ENCODE measurements around the gene ADORA1.

The ADORA1 gene

DNA sequence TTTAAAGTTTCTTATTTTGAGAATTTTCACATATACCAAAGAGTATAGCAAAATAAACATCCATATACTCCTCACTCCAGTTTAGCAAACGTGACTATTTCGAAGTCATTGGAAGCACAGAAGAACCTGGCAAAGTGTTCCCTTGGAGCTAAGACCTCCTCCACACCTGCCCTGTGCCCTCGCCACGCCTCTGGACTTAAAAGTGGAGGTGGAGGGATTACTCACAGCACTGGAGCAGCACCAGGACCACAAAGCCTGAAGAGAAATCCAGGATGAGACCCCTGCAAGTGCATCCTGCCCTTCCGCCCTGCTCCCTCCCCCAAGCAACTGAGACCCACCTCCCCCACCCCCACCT, 58.5 kb downstream of the ADORA1 start:
- Mint-ChIP-seq H3K9me3 (no peaks in the 10 kb centered on the region), H3K27ac (no peak overlapping the region), H3K36me3 (no peaks in the 10 kb centered on the region), H3K4me1 (no peaks in the 10 kb centered on the region), H3K4me3 (no peak overlapping the region)
- no peak for DNase-seq (ENCODE audit: low spot score in 2 of 2)
- ATAC-seq: no peak

DNA sequence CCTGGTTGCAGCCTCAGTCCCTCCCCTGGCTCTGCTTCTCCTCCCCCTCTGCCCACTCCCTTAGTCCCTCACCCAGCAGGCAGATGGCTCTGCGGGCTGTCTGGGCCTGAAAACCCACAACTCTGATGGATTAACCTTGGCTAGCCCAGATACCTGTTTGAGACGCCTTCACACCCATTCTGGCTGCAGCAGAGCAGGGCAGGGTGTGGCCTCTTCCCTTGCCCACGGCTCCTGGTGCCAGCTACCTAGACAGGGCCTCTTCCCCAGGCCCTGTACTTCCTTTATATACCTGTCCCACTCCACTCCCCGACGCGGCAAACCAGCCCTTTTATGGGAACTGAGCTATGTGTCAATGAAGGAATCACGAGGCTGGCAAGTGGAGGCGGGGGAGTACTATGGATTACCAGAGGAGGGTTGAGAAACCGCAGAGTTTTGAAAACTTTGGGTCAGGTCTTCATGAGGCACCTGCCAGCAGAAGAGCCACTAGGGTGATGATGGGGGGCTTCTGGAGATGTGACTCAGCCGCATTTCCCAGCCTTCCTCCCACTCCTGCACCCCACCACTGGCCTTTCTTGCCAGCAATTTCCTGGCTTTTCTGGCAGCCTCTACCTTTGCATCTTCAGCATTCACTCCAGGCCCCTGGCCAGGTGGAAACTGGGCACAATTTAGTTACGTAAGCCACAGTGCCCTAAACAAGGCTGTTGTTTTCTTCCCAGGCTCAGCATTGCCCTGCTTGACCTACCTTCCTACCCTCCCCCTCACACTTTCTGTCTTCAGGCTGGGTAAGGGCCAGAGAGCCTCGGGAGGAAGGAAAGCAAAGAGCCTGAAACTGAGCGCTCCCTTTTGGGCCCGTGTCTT, 59.1 kb downstream of the ADORA1 start, which contains the start of gene CHI3L1:
Gene CHI3L1 (minus strand): TSS at position 259 of the 858 bp plus-strand sequence. CDS start 81 bp downstream, at position 178.
- Mint-ChIP-seq H3K4me3 (no peak within 1 kb of the TSS), H3K9me3 (no peaks in the 10 kb centered on the region), H3K36me3 (no peaks in the 10 kb centered on the region), H3K27ac (no peak within 1 kb of the TSS), H3K4me1 (no peaks in the 10 kb centered on the region)
- no peak for DNase-seq (ENCODE audit: low spot score in 2 of 2)
- ATAC-seq: no peak

DNA sequence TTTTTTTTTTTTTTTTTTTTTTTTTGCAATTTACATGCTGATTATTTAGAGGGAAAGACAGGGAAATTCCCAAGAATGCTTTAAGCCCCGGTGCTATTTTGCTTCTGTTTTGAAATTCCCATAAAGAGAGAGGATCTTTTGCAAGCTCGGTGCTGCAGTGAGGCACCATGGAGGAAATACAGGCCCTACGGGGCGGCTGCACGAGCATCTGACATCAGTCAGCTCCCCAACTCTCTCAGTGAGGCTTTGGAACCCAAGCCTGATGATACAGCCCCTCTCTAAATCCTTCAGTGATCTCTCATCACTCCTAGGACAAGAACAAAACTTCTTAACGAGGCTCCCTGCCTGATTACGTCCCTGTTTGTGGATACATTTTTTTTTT, 59.8 kb downstream of the ADORA1 start:
- no peak overlapping the region for H3K4me3 Mint-ChIP-seq
- DNase-seq (ENCODE audit: low spot score in 2 of 2): no peak
- ATAC-seq: no peak
- H3K9me3 Mint-ChIP-seq: no peaks in the 10 kb centered on the region
- no peaks in the 10 kb centered on the region for H3K36me3 Mint-ChIP-seq
- no peak overlapping the region for H3K27ac Mint-ChIP-seq
- no peaks in the 10 kb centered on the region for H3K4me1 Mint-ChIP-seq

GRCh38 chr1:203187689-203188264, 60.3 kb downstream of the ADORA1 start:
- H3K27ac Mint-ChIP-seq: no peak overlapping the region
- ATAC-seq: no peak
- H3K4me1 Mint-ChIP-seq: no peaks in the 10 kb centered on the region
- H3K36me3 Mint-ChIP-seq: no peaks in the 10 kb centered on the region
- no peak overlapping the region for H3K4me3 Mint-ChIP-seq
- DNase-seq (ENCODE audit: low spot score in 2 of 2): no peak
- no peaks in the 10 kb centered on the region for H3K9me3 Mint-ChIP-seq

DNA sequence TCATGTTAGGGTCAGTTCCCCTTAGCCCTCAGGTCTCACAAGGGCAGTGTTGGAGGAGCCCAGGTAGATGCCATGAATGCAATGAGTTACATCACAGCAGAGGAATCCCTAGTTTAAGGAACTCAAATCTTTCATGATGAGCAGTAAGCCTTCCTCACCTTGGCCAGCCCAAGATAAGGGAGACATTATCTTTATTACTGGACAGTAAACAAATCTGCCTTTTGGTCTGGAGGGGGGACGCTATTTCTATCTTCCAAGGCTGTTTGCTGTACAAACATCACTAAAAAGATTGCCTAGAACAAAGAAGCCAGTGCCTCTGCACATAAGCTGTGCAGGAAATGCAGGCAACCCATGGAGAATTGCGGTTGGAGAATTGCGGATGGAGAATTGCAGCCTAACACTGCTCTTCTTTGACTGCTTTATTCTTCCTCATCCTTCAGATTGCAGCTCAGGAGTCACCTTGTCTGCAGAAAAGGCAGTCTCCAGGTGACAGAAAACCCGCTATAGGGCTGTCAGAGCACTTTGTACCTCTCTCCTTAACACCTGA, 61.2 kb downstream of the ADORA1 start:
- Mint-ChIP-seq H3K27ac (no peak overlapping the region), H3K4me1 (no peaks in the 10 kb centered on the region), H3K4me3 (no peak overlapping the region), H3K9me3 (no peaks in the 10 kb centered on the region), H3K36me3 (no peaks in the 10 kb centered on the region)
- DNase-seq (ENCODE audit: low spot score in 2 of 2): no peak
- ATAC-seq: no peak

DNA sequence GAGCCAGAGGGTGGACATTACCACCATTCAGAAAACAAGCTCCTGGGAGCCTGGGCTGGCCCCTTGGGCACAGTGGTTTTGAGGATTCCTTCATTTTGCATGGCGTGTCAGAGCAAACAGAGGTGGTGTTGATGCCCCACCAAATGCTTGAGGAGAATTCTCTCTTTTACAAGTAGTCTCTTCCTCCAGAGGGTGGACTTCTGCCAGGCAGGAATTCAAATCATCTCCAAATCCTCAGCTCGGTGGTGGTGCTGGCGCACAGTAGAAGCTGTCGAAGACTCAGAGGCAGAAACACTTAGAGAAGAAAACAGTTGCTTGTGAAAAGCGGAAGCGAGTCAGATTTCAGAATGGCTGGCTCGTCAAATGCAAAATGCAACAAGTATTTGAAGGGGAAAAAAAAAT, 62.4 kb downstream of the ADORA1 start:
- Mint-ChIP-seq H3K4me3 (no peak overlapping the region), H3K4me1 (no peaks in the 10 kb centered on the region), H3K36me3 (no peaks in the 10 kb centered on the region), H3K27ac (no peak overlapping the region), H3K9me3 (no peaks in the 10 kb centered on the region)
- DNase-seq (ENCODE audit: low spot score in 2 of 2) (no peak), ATAC-seq (no peak)

DNA sequence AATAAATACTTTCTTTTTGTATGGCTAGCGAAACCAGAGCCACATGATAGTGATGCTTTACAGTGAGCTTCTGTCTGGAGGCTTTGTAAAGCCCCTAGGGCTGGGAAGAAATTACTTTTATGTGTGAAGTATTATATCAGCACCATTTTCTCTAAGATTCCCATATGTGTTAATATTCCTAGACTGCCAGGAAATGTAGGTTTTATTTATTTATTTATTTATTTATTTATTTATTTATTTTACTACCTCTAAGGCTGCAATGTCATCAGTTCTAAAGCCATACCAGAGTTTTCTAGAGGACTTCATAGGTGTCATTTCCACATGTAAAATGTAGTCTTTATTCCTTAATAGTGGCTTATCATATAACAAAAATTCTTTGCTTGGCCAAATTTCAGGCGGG, 63.4 kb downstream of the ADORA1 start:
- DNase-seq (ENCODE audit: low spot score in 2 of 2) (no peak), ATAC-seq (no peak)
- Mint-ChIP-seq H3K36me3 (no peaks in the 10 kb centered on the region), H3K27ac (no peak overlapping the region), H3K4me3 (no peak overlapping the region), H3K4me1 (no peaks in the 10 kb centered on the region), H3K9me3 (no peaks in the 10 kb centered on the region)

DNA sequence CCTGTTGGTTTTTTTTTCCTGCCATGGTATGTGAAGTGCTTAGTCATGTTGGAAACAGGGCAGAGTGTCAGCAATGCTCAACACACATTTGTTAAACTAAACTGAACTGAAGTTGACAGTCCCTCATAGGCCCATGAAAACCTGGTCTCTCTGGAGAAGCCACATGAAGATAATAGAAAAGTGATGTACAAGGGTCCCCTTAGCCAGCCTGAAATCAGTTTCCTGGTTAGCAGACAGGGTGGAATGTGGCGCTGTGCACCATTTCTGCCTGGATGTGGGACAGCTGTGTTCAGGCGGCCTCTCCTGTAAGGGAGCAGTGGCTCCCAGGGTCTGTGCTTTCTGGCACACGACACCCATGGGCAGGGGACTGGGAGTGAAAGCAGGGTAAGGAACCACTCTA, 68.8 kb downstream of the ADORA1 start:
- ATAC-seq (no peak), DNase-seq (ENCODE audit: low spot score in 2 of 2) (no peak)

GRCh38 chr1:203197625-203198024, 70.1 kb downstream of the ADORA1 start:
- no peaks in the 10 kb centered on the region for H3K4me1 Mint-ChIP-seq
- no peaks in the 10 kb centered on the region for H3K36me3 Mint-ChIP-seq
- no peak overlapping the region for H3K27ac Mint-ChIP-seq
- no peaks in the 10 kb centered on the region for H3K9me3 Mint-ChIP-seq
- DNase-seq (ENCODE audit: low spot score in 2 of 2): no peak
- H3K4me3 Mint-ChIP-seq: no peak overlapping the region
- ATAC-seq: peak; percentile 23

More for the DNA sequence above, 68.8 kb downstream of the ADORA1 start:
- no peaks in the 10 kb centered on the region for H3K4me1 Mint-ChIP-seq
- H3K36me3 Mint-ChIP-seq: no peaks in the 10 kb centered on the region
- H3K27ac Mint-ChIP-seq: no peak overlapping the region
- no peak overlapping the region for H3K4me3 Mint-ChIP-seq
- no peaks in the 10 kb centered on the region for H3K9me3 Mint-ChIP-seq

DNA sequence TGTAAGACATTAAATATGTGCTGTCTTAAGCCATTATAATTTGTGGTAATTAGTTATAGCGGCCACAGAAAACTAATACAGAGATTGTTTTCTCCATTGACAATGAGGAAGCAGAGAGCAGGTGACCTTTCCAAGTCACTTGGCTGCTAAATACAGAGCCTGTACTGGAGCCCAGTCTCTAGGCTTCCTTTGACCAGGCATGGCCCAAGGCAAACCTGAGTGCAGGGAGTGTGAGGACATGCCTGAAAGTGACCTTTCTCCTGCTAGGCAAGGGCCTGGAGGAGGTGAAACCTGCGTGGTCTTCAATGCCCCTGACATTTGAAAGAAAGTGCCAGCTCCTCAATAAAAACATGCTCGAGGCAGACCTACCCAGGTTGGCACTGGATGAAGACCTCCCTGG, 71.5 kb downstream of the ADORA1 start:
- Mint-ChIP-seq H3K36me3 (no peaks in the 10 kb centered on the region), H3K9me3 (no peaks in the 10 kb centered on the region), H3K4me3 (no peak overlapping the region), H3K4me1 (no peaks in the 10 kb centered on the region), H3K27ac (no peak overlapping the region)
- no peak for ATAC-seq
- DNase-seq (ENCODE audit: low spot score in 2 of 2): no peak

- DNase-seq (ENCODE audit: low spot score in 2 of 2) (no peak), ATAC-seq (no peak)
- Mint-ChIP-seq H3K4me3 (no peak overlapping the region), H3K9me3 (no peaks in the 10 kb centered on the region), H3K27ac (no peak overlapping the region), H3K4me1 (no peaks in the 10 kb centered on the region), H3K36me3 (no peaks in the 10 kb centered on the region)
These were observed 71.9 kb downstream of the ADORA1 start for GRCh38 chr1:203199481-203199815.

DNA sequence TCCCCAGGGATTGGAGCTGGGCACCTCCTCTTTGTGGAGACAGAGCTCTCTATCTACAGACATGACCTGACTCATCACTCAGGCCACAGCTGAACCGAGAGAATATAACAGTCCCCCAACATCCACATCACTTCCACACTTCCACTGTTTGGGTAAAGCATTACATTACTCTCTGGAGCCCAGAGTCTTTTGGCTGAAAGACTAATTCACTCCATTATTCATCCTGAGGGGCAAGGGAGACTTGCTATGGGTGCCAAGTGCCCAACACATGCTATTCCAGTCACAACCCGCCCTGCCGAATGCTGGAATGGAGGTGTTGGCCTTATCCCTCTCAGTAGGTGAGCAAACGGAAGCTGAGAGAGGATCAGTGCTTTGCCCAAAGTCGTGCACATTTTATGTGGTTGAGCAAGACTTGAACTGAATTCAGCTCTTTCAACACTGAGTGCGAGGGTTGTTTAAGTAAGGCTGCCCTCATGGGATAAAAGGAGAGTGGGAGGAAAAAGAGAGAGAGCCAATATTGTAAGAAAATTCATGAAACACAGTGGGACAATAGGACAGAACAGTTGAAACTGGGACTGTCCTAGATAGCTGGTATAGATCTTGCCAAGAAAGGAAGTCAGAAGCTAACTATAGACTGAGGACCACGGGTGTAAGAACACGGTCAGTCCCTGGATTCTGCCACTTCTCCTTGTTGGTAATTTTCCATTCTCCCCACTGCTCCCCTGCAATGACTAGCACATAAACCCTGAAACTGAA, 72.5 kb downstream of the ADORA1 start:
- no peaks in the 10 kb centered on the region for H3K9me3 Mint-ChIP-seq
- ATAC-seq: no peak
- H3K4me3 Mint-ChIP-seq: no peak overlapping the region
- no peak for DNase-seq (ENCODE audit: low spot score in 2 of 2)
- H3K36me3 Mint-ChIP-seq: no peaks in the 10 kb centered on the region
- H3K4me1 Mint-ChIP-seq: no peaks in the 10 kb centered on the region
- H3K27ac Mint-ChIP-seq: no peak overlapping the region

- no peaks in the 10 kb centered on the region for H3K4me1 Mint-ChIP-seq
- H3K36me3 Mint-ChIP-seq: no peaks in the 10 kb centered on the region
- ATAC-seq (no peak), DNase-seq (ENCODE audit: low spot score in 2 of 2) (no peak)
- H3K4me3 Mint-ChIP-seq: no peak overlapping the region
- no peaks in the 10 kb centered on the region for H3K9me3 Mint-ChIP-seq
- no peak overlapping the region for H3K27ac Mint-ChIP-seq
These were observed 73.4 kb downstream of the ADORA1 start for GRCh38 chr1:203200916-203201315.

- Mint-ChIP-seq H3K9me3 (no peaks in the 10 kb centered on the region), H3K27ac (no peak overlapping the region), H3K4me1 (no peaks in the 10 kb centered on the region), H3K36me3 (no peaks in the 10 kb centered on the region), H3K4me3 (no peak overlapping the region)
- DNase-seq (ENCODE audit: low spot score in 2 of 2): no peak
- no peak for ATAC-seq
These were observed 74.1 kb downstream of the ADORA1 start for GRCh38 chr1:203201516-203202205.
